Gastrocnemius medialis (tissue), 4 donors: ENCODE measurements around the gene PRKAG2.

ENCODE experiments used
- CTCF ChIP-seq, 5 experiments: fragments of 450-650 bp in 3 of 5; fragments of 200-600 bp in 2 of 5; sonication (generic) in 2 of 5; IDR thresholded peaks in 4 of 5; conservative IDR thresholded peaks in 1 of 5; 1 replicate in 4 of 5; 2 replicates in 1 of 5; pipeline ENCODE4 v1.5.1; 2016 to 2019; ENCODE audit warnings: antibody characterized with exemption in 5 of 5, mild to moderate bottlenecking in 3 of 5, moderate library complexity in 3 of 5
- POLR2A ChIP-seq, 2 donors: fragments of 450-650 bp; IDR thresholded peaks; one replicate each; pipeline ENCODE4 v1.6.1; 2017; ENCODE audit warnings: antibody characterized with exemption in 2 of 2, mild to moderate bottlenecking in 2 of 2, moderate library complexity in 2 of 2

GRCh38 chr7:151631953-151632749, 244.8 kb downstream of the PRKAG2 start:
- TF ChIP-seq CTCF (IDR thresholded peaks at IDR 0.05 in 4 of 5, conservative IDR thresholded peaks at IDR 0.05 in 1 of 5) (peak in 3 of 5 experiments; percentile 30 to 38 (median 31)), POLR2A (IDR thresholded peaks at IDR 0.05) (peak; percentile 52 to 62)
